PC-3 (cell line): ENCODE measurements around the gene SLC7A6OS. TPM values are rescaled to one million over a fixed set of nuclear protein-coding genes. Genes with fewer than 3 reads are reported as not detected.

Source experiments
- ATAC-seq: fragments of 200-7000 bp; cut with Tn5 transposase; 2 replicates; pipeline ENCODE4 v1.9.1; 2020; ENCODE audit warnings: mild to moderate bottlenecking, moderate library complexity
- BruUV-seq: library from RNA; stranded (reverse); fragments of 400-500 nt; replicated peaks from 2 replicates; lab custom pipeline; 2021; lab: Mats Ljungman, UMichigan
- CTCF ChIA-PET: fragments of 300-600 bp; sonication (Branson Sonifier 250); formaldehyde crosslinking; loops from one replicate; lab custom pipeline; 2022; ENCODE audit warnings: antibody characterized with exemption; lab: Charles Lee
- POLR2A ChIA-PET: fragments of 300-600 bp; sonication (Branson Sonifier 250); formaldehyde crosslinking; loops from one replicate; lab custom pipeline; 2022; ENCODE audit warnings: antibody characterized with exemption; ENCODE audit not compliant: unreplicated experiment; lab: Charles Lee
- DNase-seq: peaks from one replicate; pipeline ENCODE4 v3.0.0-alpha.2; 2015
- H2AFZ ChIP-seq: fragments of 300-600 bp; sonication (generic); 2 replicates; pipeline ENCODE4 v1.6.0; 2016; ENCODE audit warnings: antibody characterized with exemption, low read length
- H3F3A ChIP-seq: fragments of 300-600 bp; sonication (generic); one replicate; pipeline ENCODE4 v1.6.0; 2017; ENCODE audit warnings: antibody characterized with exemption, low read length, control low read depth, mild to moderate bottlenecking; ENCODE audit not compliant: unreplicated experiment
- H3K27ac ChIP-seq: fragments of 300-600 bp; sonication (generic); 2 replicates; pipeline ENCODE4 v1.5.1; 2016; ENCODE audit warnings: mild to moderate bottlenecking, low read length
- H3K27me3 ChIP-seq: fragments of 300-600 bp; sonication (generic); 2 replicates; pipeline ENCODE4 v1.6.1; 2016; ENCODE audit warnings: low read length, mixed read lengths
- H3K36me3 ChIP-seq: fragments of 300-600 bp; sonication (generic); 2 replicates; pipeline ENCODE4 v1.6.1; 2016; ENCODE audit warnings: low read depth, mixed run types, low read length, mixed read lengths
- H3K4me1 ChIP-seq: fragments of 300-600 bp; sonication (generic); 2 replicates; pipeline ENCODE4 v1.5.1; 2016; ENCODE audit warnings: low read length; ENCODE audit not compliant: insufficient read depth
- H3K4me2 ChIP-seq: fragments of 300-600 bp; sonication (generic); 2 replicates; pipeline ENCODE4 v1.6.0; 2016; ENCODE audit warnings: low read length
- H3K4me3 ChIP-seq: fragments of 300-600 bp; sonication (generic); 2 replicates; pipeline ENCODE4 v1.5.1; 2016; ENCODE audit warnings: mild to moderate bottlenecking, low read length, mixed read lengths
- H3K79me2 ChIP-seq: fragments of 300-600 bp; sonication (generic); 2 replicates; pipeline ENCODE4 v1.6.1; 2017; ENCODE audit warnings: low read length, mixed read lengths
- H3K9ac ChIP-seq: fragments of 300-600 bp; sonication (generic); 2 replicates; pipeline ENCODE4 v1.6.0; 2016; ENCODE audit warnings: mild to moderate bottlenecking, low read length
- H3K9me2 ChIP-seq: fragments of 300-600 bp; sonication (generic); replicated peaks from 2 replicates; pipeline ENCODE4 v1.6.1; 2016; ENCODE audit warnings: mixed run types, low read length, mixed read lengths
- H3K9me3 ChIP-seq: fragments of 300-600 bp; sonication (generic); 2 replicates; pipeline ENCODE4 v1.6.1; 2016; ENCODE audit warnings: low read length, mixed read lengths
- H4K20me1 ChIP-seq: fragments of 300-600 bp; sonication (generic); 2 replicates; pipeline ENCODE4 v1.6.1; 2016; ENCODE audit warnings: low read length, mixed read lengths
- EZH2 ChIP-seq: fragments of 300-600 bp; sonication (generic); IDR thresholded peaks from one replicate; pipeline ENCODE4 v1.6.1; 2017; ENCODE audit warnings: antibody characterized with exemption, mild to moderate bottlenecking, low read length; ENCODE audit not compliant: unreplicated experiment
- EZH2phosphoT487 ChIP-seq: fragments of 300-600 bp; sonication (generic); IDR thresholded peaks from 2 replicates; pipeline ENCODE4 v1.6.1; 2018; ENCODE audit warnings: mild to moderate bottlenecking, antibody characterized with exemption, low read length, borderline replicate concordance
- intact Hi-C: fragments of 100-400 bp; cut with micrococcal nuclease; formaldehyde crosslinking; loops from 2 replicates; pipeline ENCODE4 v1.9.0; 2023
- total RNA-seq: library from RNA; depleted of rRNA; stranded (reverse); fragments of >200 nt; gene quantifications from 2 replicates; pipeline ENCODE4 v1.2.3, GENCODE V29; 2014
- TF ChIP-seq, protein P1 (sequence below): fragments of 300-600 bp; sonication (generic); conservative IDR thresholded peaks from 2 replicates; pipeline ENCODE4 v1.5.1; 2017; ENCODE audit warnings: antibody characterized with exemption, low read depth, mild to moderate bottlenecking, low read length

Gene SLC7A6OS
- total RNA-seq, 1 experiment from 2014 or later, result 12.6 TPM

DNA sequence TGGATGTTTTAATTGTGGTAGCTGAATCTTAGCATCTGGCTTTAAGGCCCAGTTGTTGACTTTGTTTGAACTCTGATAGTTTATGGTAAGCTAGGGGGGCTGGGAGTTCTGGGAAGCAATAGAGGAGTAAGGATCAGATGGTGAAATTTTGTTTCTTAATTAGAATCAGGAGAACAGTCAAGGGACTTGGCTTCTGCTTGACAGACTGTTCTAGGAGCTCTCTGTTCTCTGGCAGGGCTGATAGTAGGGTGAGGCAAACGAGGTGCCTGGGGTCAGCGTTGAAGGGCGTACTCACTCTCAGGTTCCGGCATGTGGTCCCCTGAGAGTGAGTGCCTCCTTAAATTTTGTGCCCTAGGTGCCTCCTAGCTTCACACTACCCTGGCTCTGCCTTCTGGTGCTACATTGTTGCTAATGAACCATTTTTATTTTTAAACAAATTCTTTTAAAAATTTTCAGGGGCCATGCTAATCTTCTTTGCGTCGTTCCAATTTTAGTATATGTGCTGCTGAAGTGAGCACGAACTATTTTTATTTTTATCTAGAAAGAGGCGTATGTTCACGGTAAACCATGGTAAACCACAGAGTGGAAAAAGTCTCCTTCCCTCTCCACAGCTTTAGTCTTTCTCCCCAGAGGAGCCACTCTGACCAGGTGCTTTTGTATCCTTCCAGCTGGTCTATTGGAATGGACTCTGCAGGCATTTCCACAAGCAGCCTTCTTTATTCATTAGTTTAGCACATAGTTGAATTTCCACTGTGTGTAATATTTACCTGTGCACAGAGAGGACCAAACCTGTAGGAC lies 26.7 kb downstream of the SLC7A6OS start:
- no peak for ATAC-seq
- ChIA-PET CTCF (no interaction called here), POLR2A (interaction anchor here (0.6 kb wide), 1 partner anchor 20 kb away, joined by 4 read pairs; the partner anchor contains the start of gene SLC7A6)
- H3K36me3 ChIP-seq, result peaks cover 10% of the 10 kb centered on the region; the same call in 1 of the 2 replicates
- no peak overlapping the region for H3K4me3 ChIP-seq
- TF ChIP-seq, protein P1, sequence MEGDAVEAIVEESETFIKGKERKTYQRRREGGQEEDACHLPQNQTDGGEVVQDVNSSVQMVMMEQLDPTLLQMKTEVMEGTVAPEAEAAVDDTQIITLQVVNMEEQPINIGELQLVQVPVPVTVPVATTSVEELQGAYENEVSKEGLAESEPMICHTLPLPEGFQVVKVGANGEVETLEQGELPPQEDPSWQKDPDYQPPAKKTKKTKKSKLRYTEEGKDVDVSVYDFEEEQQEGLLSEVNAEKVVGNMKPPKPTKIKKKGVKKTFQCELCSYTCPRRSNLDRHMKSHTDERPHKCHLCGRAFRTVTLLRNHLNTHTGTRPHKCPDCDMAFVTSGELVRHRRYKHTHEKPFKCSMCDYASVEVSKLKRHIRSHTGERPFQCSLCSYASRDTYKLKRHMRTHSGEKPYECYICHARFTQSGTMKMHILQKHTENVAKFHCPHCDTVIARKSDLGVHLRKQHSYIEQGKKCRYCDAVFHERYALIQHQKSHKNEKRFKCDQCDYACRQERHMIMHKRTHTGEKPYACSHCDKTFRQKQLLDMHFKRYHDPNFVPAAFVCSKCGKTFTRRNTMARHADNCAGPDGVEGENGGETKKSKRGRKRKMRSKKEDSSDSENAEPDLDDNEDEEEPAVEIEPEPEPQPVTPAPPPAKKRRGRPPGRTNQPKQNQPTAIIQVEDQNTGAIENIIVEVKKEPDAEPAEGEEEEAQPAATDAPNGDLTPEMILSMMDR, result no peak
- TF ChIP-seq EZH2, result no peak
- no peak for DNase-seq
- no peak overlapping the region for H3K9ac ChIP-seq
- H3F3A ChIP-seq, result no peaks in the 10 kb centered on the region
- H3K79me2 ChIP-seq, result peaks cover 18% of the 10 kb centered on the region; the same call in 1 of the 2 replicates
- no peak overlapping the region for H3K27ac ChIP-seq
- no peaks in the 10 kb centered on the region for H3K9me3 ChIP-seq
- intact Hi-C loops, result no loop called here
- no peak overlapping the region for H3K4me2 ChIP-seq
- no peaks in the 10 kb centered on the region for H4K20me1 ChIP-seq
- H3K9me2 ChIP-seq, result no peaks in the 10 kb centered on the region
- BruUV-seq, result no TSS peak
- no peak overlapping the region for H2AFZ ChIP-seq
- H3K27me3 ChIP-seq, result no peaks in the 10 kb centered on the region
- peaks cover 15% of the 10 kb centered on the region for H3K4me1 ChIP-seq

DNA sequence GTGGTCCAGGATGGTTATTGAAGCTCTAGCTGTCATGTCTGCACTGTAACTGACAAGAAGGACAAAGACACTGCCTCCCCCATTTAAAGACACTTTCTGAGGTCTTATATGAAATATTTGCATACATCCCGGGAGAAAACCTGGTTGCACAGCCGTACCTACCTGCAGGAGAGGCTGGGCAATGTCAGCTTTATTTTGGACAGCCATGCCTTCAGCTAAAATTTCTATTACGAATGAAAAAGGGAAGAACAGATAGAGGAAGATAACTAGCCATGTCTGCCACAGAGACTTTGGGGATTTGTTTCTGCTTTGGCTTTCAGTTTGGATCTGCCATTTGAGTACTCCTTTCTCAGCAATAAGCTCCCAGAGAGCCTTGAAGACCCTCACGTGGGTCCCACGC lies 27.4 kb downstream of the SLC7A6OS start:
- TF ChIP-seq EZH2, result no peak
- TF ChIP-seq EZH2phosphoT487, result no peak
- TF ChIP-seq, protein P1, result no peak
- intact Hi-C loops, result no loop called here
- H3K79me2 ChIP-seq, result peaks cover 18% of the 10 kb centered on the region; the same call in 1 of the 2 replicates
- BruUV-seq, result no TSS peak
- H3K4me1 ChIP-seq, result peaks cover 13% of the 10 kb centered on the region
- H3K27me3 ChIP-seq, result no peaks in the 10 kb centered on the region
- H3K9me2 ChIP-seq, result no peaks in the 10 kb centered on the region
- CTCF ChIA-PET, result no interaction called here
- no peaks in the 10 kb centered on the region for H4K20me1 ChIP-seq
- no peak overlapping the region for H3K4me2 ChIP-seq
- H3K9me3 ChIP-seq, result no peaks in the 10 kb centered on the region
- ATAC-seq, result no peak
- peaks cover 10% of the 10 kb centered on the region; the same call in 1 of the 2 replicates for H3K36me3 ChIP-seq
- DNase-seq, result no peak
- H3K27ac ChIP-seq, result no peak overlapping the region
- H3K9ac ChIP-seq, result no peak overlapping the region
- H2AFZ ChIP-seq, result no peak overlapping the region
- no peak overlapping the region for H3K4me3 ChIP-seq
- H3F3A ChIP-seq, result no peaks in the 10 kb centered on the region
- POLR2A ChIA-PET, result no interaction called here

DNA sequence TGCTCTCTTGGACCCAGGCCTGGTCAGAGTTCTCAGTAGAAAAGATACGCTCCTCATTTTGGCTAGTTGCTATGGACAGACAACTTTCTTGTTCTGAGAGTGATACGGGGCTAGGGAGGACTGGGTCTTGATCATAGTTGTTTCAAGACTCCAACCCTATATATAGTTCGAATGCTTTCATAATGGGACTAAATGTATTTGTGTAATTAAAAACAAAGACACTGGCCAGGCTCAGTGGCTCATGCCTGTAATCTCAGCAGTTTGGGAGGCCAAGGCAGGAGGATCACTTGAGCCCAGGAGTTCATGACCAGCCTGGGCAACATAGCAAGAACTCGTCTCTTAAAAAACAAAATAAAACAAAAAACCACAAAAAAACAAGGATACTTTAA lies 28.7 kb downstream of the SLC7A6OS start:
- peaks cover 4% of the 10 kb centered on the region; the same call in 1 of the 2 replicates for H3K36me3 ChIP-seq
- H3K9me3 ChIP-seq, result no peaks in the 10 kb centered on the region
- intact Hi-C loops, result no loop called here
- TF ChIP-seq, protein P1, result no peak
- no peak for TF ChIP-seq EZH2phosphoT487
- TF ChIP-seq EZH2, result no peak
- H3K9me2 ChIP-seq, result no peaks in the 10 kb centered on the region
- H3K27ac ChIP-seq, result no peak overlapping the region
- no peak overlapping the region for H3K4me2 ChIP-seq
- DNase-seq (no peak), ATAC-seq (no peak)
- ChIA-PET CTCF (no interaction called here), POLR2A (no interaction called here)
- no peaks in the 10 kb centered on the region for H3K27me3 ChIP-seq
- no peaks in the 10 kb centered on the region for H3F3A ChIP-seq
- no peak overlapping the region for H2AFZ ChIP-seq
- peaks cover 18% of the 10 kb centered on the region; the same call in 1 of the 2 replicates for H3K79me2 ChIP-seq
- H4K20me1 ChIP-seq, result no peaks in the 10 kb centered on the region
- H3K4me1 ChIP-seq, result 0 out of 2 replicates have a peak, but pooled peaks cover under 1% of the 10 kb centered on the region
- no peak overlapping the region for H3K9ac ChIP-seq
- no TSS peak for BruUV-seq
- no peak overlapping the region for H3K4me3 ChIP-seq
